Measurements from ENCODE around the gene SLAMF1.
"Not testable (repeated sequence)": the region's sequence is repeated elsewhere in the genome, so short reads cannot be mapped to it uniquely, and the experiment has no call there.

The SLAMF1 gene

DNA sequence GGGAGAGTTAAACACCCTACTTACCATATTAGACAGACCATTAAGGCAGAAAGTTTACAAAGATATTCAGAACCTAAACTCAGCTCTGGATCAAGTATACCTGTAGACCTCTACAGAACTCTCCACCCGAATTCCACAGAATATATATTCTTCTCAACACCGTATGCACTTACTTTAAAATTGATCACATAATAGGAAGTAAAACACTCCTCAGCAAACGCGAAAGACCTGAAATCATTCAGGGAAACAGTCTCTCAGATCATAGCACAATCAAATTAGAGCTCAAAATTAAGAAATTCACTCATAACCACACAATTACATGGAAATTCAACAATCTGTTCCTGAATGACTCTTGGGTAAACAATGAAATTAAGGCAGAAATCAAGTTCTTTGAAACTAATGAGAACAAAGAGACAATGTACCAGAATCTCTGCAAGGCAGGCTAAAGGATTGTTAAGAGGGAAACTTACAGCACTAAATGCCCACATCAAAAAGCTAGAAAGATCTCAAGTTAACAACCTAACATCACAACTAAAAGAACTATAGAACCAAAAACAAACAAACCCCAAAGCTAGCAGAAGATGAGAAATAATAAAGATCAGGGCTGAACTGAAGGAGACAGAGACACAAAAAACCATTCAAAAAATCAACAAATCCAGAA lies 86.7 kb downstream of the SLAMF1 start:
- DNase-seq (ENCODE audit: low read depth) = no peak

- DNase-seq (ENCODE audit: low read depth) = not testable (repeated sequence)
Measured at GRCh38 chr1:160559437-160559836, 87.4 kb downstream of the SLAMF1 start.

- no peak for DNase-seq (ENCODE audit: low read depth)
Measured at GRCh38 chr1:160558660-160559380, 88.0 kb downstream of the SLAMF1 start.

All from GM04503 (cell line).